Keratinocyte (primary cell): Measurements from ENCODE around the gene LRRC74B. TPM values are rescaled to one million over a fixed set of nuclear protein-coding genes. Genes with fewer than 3 reads are reported as not detected.

Source experiments
- DNase-seq: peaks from one replicate; pipeline ENCODE4 v3.0.0-alpha.2; 2011; ENCODE audit warnings: low read depth, missing footprints, low spot score
- FAIRE-seq: peaks from 2 replicates; lab custom pipeline; 2011; peaks lifted over from hg19 to GRCh38; lab: Jason Lieb, UNC
- H2AFZ ChIP-seq: 2 replicates; pipeline ENCODE4 v1.6.0; 2012; ENCODE audit warnings: low read length, control low read depth, inconsistent platforms; ENCODE audit not compliant: control insufficient read depth
- H3K27ac ChIP-seq: 2 replicates; pipeline ENCODE4 v1.5.1; 2011; ENCODE audit warnings: low read length; ENCODE audit not compliant: control insufficient read depth, insufficient read depth
- H3K27me3 ChIP-seq: 3 replicates; pipeline ENCODE4 v1.6.0; 2011; ENCODE audit warnings: low read length; ENCODE audit not compliant: control insufficient read depth, insufficient read depth; ENCODE audit errors: extremely low read depth
- H3K36me3 ChIP-seq, 2 experiments: 2 replicates in 1 of 2; 3 replicates in 1 of 2; pipeline ENCODE4 v1.5.1; 2011; ENCODE audit warnings: low read length in 2 of 2, mild to moderate bottlenecking in 1 of 2; ENCODE audit not compliant: control insufficient read depth in 2 of 2, insufficient read depth in 2 of 2; ENCODE audit errors: extremely low read depth in 1 of 2
- H3K4me1 ChIP-seq: 3 replicates; pipeline ENCODE4 v1.5.1; 2011; ENCODE audit warnings: low read length; ENCODE audit not compliant: control insufficient read depth, insufficient read depth; ENCODE audit errors: extremely low read depth
- H3K4me2 ChIP-seq: 3 replicates; pipeline ENCODE4 v1.6.0; 2011; ENCODE audit warnings: low read depth, low read length; ENCODE audit not compliant: control insufficient read depth, insufficient read depth; ENCODE audit errors: extremely low read depth
- H3K4me3 ChIP-seq, 3 experiments: fragments of 200-600 bp in 1 of 3; sonication (generic) in 1 of 3; 2 replicates in 2 of 3; 3 replicates in 1 of 3; pipeline ENCODE4 v1.5.1; 2011 to 2016; ENCODE audit warnings: low read length in 3 of 3, mild to moderate bottlenecking in 3 of 3, control low read depth in 2 of 3, inconsistent platforms in 1 of 3, low read depth in 1 of 3, mixed read lengths in 1 of 3, mixed run types in 1 of 3, moderate library complexity in 1 of 3; ENCODE audit not compliant: control insufficient read depth in 2 of 3, insufficient read depth in 2 of 3; ENCODE audit errors: extremely low read depth in 1 of 3
- H3K79me2 ChIP-seq: 2 replicates; pipeline ENCODE4 v1.6.0; 2012; ENCODE audit warnings: low read length; ENCODE audit not compliant: control insufficient read depth, insufficient read depth
- H3K9ac ChIP-seq: 3 replicates; pipeline ENCODE4 v1.6.0; 2011; ENCODE audit warnings: low read length; ENCODE audit not compliant: control insufficient read depth, insufficient read depth; ENCODE audit errors: extremely low read depth
- H3K9me1 ChIP-seq: 3 replicates; pipeline ENCODE4 v1.6.0; 2011; ENCODE audit warnings: low read length; ENCODE audit not compliant: control insufficient read depth, insufficient read depth; ENCODE audit errors: extremely low read depth
- H3K9me3 ChIP-seq: 2 replicates; pipeline ENCODE4 v1.5.1; 2012; ENCODE audit warnings: low read depth, low read length; ENCODE audit not compliant: control insufficient read depth
- H4K20me1 ChIP-seq: 3 replicates; pipeline ENCODE4 v1.6.0; 2011; ENCODE audit warnings: low read length; ENCODE audit not compliant: control insufficient read depth, insufficient read depth; ENCODE audit errors: extremely low read depth
- EZH2 ChIP-seq: IDR thresholded peaks from one replicate; pipeline ENCODE4 v1.6.1; 2012; ENCODE audit warnings: inconsistent platforms, mild to moderate bottlenecking, low read length, moderate library complexity
- dilution Hi-C: fragments of 300-500 bp; cut with MboI; formaldehyde crosslinking; loops from one replicate; pipeline ENCODE4 v1.7.0; 2020; ENCODE audit warnings: low sequenced_read_pairs; ENCODE audit not compliant: extremely low pct_ligation_motif_present
- polyA plus RNA-seq, 5 experiments: library from polyadenylated mRNA; depleted of rRNA in 3 of 5; stranded (reverse) in 3 of 5; stranded (forward) in 1 of 5; unstranded in 1 of 5; fragments of >200 nt; gene quantifications; 1 replicate in 1 of 5; 2 replicates in 3 of 5; 3 replicates in 1 of 5; pipeline versions ENCODE4 v1.2.1 to v1.2.3, GENCODE V29; 2011 to 2012; ENCODE audit warnings: missing spikeins in 2 of 5, low read depth in 1 of 5, low replicate concordance in 1 of 5
- TF ChIP-seq, protein P1 (sequence below), 3 experiments: IDR thresholded peaks in 1 of 3; conservative IDR thresholded peaks in 1 of 3; optimal IDR thresholded peaks in 1 of 3; 2 replicates in 2 of 3; 3 replicates in 1 of 3; pipeline versions ENCODE3 to v1.5.1; 2011; ENCODE audit warnings: low read length in 3 of 3, mild to moderate bottlenecking in 3 of 3, moderate library complexity in 2 of 3, control low read depth in 1 of 3, inconsistent platforms in 1 of 3; ENCODE audit not compliant: insufficient read depth in 2 of 3; ENCODE audit errors: extremely low read depth in 1 of 3

LRRC74B gene
- polyA plus RNA-seq, 1 donor (not counting 4 experiments of a cell fraction or from before 2014, with no cell fraction given): not detected

DNA sequence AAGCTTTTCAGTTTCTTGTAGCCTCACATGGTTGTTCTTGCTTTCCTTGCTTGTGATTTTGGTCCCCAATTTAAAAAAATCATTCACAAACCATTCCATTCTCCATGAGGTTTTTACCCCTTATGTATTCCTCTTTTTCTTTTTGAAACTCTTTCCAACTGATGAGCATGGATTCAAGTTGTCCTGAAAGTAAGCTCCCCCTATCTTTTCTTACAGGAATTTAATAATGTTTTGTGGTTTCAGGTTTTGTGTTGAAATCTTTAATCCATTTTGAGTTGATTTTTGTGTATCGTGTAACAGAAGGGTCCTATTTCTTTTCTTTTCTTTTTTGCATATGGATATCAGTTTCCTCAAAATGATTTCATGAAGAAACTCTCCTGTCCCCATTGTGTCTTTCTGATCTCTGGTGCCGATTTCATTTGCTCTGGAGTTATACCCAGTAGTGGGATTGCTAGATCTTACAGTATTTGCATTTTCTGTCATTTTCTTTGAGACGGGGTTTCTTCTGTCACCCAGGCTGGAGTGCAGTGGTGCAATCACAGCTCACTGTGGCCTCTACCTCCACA lies 58.5 kb downstream of the LRRC74B start:
- Histone ChIP-seq H3K79me2 (no peaks in the 10 kb centered on the region), H2AFZ (no peak overlapping the region)
- FAIRE-seq: no peak

DNA sequence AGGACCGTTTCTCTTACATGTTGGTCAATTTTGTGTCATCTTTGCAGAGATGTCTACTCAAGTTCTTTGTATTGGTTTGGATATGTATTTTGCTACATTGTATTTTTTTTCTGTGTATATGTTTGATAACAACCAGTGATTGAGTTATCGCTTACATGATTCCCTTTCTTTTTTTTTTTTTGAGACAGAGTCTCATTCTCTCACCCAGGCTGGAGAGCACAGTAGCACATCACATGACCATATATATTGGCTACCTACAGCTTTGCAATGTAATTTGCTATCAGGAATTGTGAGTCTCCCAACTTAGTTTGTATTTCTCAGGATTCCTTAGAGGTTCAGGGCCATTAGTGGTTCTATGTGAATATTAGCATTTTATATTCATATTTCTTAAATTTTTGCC lies 59.5 kb downstream of the LRRC74B start:
- Histone ChIP-seq H2AFZ (no peak overlapping the region), H3K9me1 (no peaks in the 10 kb centered on the region), H3K4me3 (no peak overlapping the region), H3K27me3 (no peaks in the 10 kb centered on the region), H3K4me1 (peaks cover 14% of the 10 kb centered on the region), H3K9me3 (no peaks in the 10 kb centered on the region), H3K9ac (no peak overlapping the region), H3K36me3 (no peaks in the 10 kb centered on the region), H3K4me2 (no peak overlapping the region), H3K27ac (no peak overlapping the region), H4K20me1 (no peaks in the 10 kb centered on the region), H3K79me2 (no peaks in the 10 kb centered on the region)
- DNase-seq (no peak), FAIRE-seq (no peak)
- TF ChIP-seq, protein P1, sequence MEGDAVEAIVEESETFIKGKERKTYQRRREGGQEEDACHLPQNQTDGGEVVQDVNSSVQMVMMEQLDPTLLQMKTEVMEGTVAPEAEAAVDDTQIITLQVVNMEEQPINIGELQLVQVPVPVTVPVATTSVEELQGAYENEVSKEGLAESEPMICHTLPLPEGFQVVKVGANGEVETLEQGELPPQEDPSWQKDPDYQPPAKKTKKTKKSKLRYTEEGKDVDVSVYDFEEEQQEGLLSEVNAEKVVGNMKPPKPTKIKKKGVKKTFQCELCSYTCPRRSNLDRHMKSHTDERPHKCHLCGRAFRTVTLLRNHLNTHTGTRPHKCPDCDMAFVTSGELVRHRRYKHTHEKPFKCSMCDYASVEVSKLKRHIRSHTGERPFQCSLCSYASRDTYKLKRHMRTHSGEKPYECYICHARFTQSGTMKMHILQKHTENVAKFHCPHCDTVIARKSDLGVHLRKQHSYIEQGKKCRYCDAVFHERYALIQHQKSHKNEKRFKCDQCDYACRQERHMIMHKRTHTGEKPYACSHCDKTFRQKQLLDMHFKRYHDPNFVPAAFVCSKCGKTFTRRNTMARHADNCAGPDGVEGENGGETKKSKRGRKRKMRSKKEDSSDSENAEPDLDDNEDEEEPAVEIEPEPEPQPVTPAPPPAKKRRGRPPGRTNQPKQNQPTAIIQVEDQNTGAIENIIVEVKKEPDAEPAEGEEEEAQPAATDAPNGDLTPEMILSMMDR (optimal IDR thresholded peaks at IDR 0.05 in 1 of 3, IDR thresholded peaks at IDR 0.05 in 1 of 3, conservative IDR thresholded peaks at IDR 0.05 in 1 of 3; ENCODE audit: extremely low read depth in 1 of 3, insufficient read depth in 2 of 3, low read length in 3 of 3): no peak
- no peak for TF ChIP-seq EZH2
- dilution Hi-C loops: no loop called here

More for the DNA sequence above, 58.5 kb downstream of the LRRC74B start:
- Histone ChIP-seq H3K4me2 (no peak overlapping the region), H3K27ac (no peak overlapping the region), H3K27me3 (no peaks in the 10 kb centered on the region), H3K9ac (no peak overlapping the region), H3K4me1 (peaks cover 14% of the 10 kb centered on the region), H4K20me1 (no peaks in the 10 kb centered on the region), H3K9me3 (no peaks in the 10 kb centered on the region), H3K9me1 (no peaks in the 10 kb centered on the region), H3K4me3 (no peak overlapping the region), H3K36me3 (no peaks in the 10 kb centered on the region)
- no peak for TF ChIP-seq EZH2
- TF ChIP-seq, protein P1 (optimal IDR thresholded peaks at IDR 0.05 in 1 of 3, IDR thresholded peaks at IDR 0.05 in 1 of 3, conservative IDR thresholded peaks at IDR 0.05 in 1 of 3; ENCODE audit: extremely low read depth in 1 of 3, insufficient read depth in 2 of 3, low read length in 3 of 3): no peak
- DNase-seq: no peak
- dilution Hi-C loops: no loop called here
